Muscle of leg (tissue), 16 donors: Measurements from ENCODE around the gene ENKD1. TPM values are rescaled to one million over a fixed set of nuclear protein-coding genes. Genes with fewer than 3 reads are reported as not detected.
A peak's percentile ranks its signal among the peaks of the same experiment; 100 is the strongest.

Experiments used
- DNase-seq: peaks from one replicate; pipeline ENCODE4 v3.0.0; 2013
- H3K27ac ChIP-seq: one replicate; pipeline ENCODE4 v1.5.1; 2013; ENCODE audit warnings: mild to moderate bottlenecking, low read length, control low read depth
- H3K27me3 ChIP-seq: one replicate; pipeline ENCODE4 v1.6.1; 2013; ENCODE audit warnings: low read length; ENCODE audit not compliant: control insufficient read depth, insufficient read depth
- H3K36me3 ChIP-seq: one replicate; pipeline ENCODE4 v1.6.1; 2013; ENCODE audit warnings: low read length; ENCODE audit not compliant: control insufficient read depth, insufficient read depth
- H3K4me1 ChIP-seq: one replicate; pipeline ENCODE4 v1.6.1; 2013; ENCODE audit warnings: low read length; ENCODE audit not compliant: control insufficient read depth, insufficient read depth
- H3K4me3 ChIP-seq: one replicate; pipeline ENCODE4 v1.5.1; 2013; ENCODE audit warnings: low read length, control low read depth
- H3K9me3 ChIP-seq: replicated peaks from 2 replicates; pipeline ENCODE4 v1.6.1; 2013; ENCODE audit warnings: low read depth, low read length; ENCODE audit not compliant: control insufficient read depth
- WGBS: methylation state at CpG from one replicate; pipeline ENCODE4 v1.1.5; 2013; ENCODE audit warnings: missing lambda C conversion rate; ENCODE audit not compliant: insufficient coverage; 5-methylcytosine and 5-hydroxymethylcytosine counted together
- long read RNA-seq, 11 donors: transcript quantifications; one replicate each; lab custom pipeline, GENCODE V29; 2026
- polyA plus RNA-seq, 8 donors: library from polyadenylated mRNA; unstranded; fragments of 120-200 nt; gene quantifications; one replicate each; pipeline versions ENCODE4 v1.2.1 to v1.2.3, GENCODE V29; 2013; ENCODE audit warnings: inconsistent platforms in 1 of 8, low replicate concordance in 1 of 8; ENCODE audit not compliant: insufficient read length in 8 of 8, insufficient read depth in 1 of 8
- total RNA-seq: library from RNA; stranded (reverse); fragments of 120-200 nt; gene quantifications from one replicate; pipeline ENCODE4 v1.2.4, GENCODE V29; 2013

The ENKD1 gene
- 10.2 TPM for total RNA-seq
- polyA plus RNA-seq, result 10 to 100 TPM in 1 of 8 donors, 1 to 10 TPM in 7; 8.1 to 13.4 (median 9.0) TPM
- long read RNA-seq, donor 1, partial matches to known transcripts, result 0 of 2 reads
- long read RNA-seq, donor 1, other reads (novel, unspliced or antisense), result 0 of 2 reads
- long read RNA-seq, donor 2, result 0 reads
- long read RNA-seq, donor 3, partial matches to known transcripts, result 0 of 3 reads
- long read RNA-seq, donor 3, other reads (novel, unspliced or antisense), result 0 of 3 reads
- long read RNA-seq, donor 4, partial matches to known transcripts, result 0 of 2 reads
- long read RNA-seq, donor 4, other reads (novel, unspliced or antisense), result 0 of 2 reads
- long read RNA-seq, donor 5, transcript ENKD1-201 (7 exons, 1,579 nt), result major isoform, 7 of 7 reads
- long read RNA-seq, donor 5, partial matches to known transcripts, result 0 of 7 reads
- long read RNA-seq, donor 5, other reads (novel, unspliced or antisense), result 0 of 7 reads
- long read RNA-seq, donor 6, partial matches to known transcripts, result 0 of 5 reads
- long read RNA-seq, donor 6, other reads (novel, unspliced or antisense), result 0 of 5 reads
- long read RNA-seq, donor 7, partial matches to known transcripts, result 0 of 5 reads
- long read RNA-seq, donor 7, other reads (novel, unspliced or antisense), result 0 of 5 reads
- long read RNA-seq, donor 8, result 0 reads
- long read RNA-seq, donor 9, partial matches to known transcripts, result 0 of 1 reads
- long read RNA-seq, donor 9, other reads (novel, unspliced or antisense), result 0 of 1 reads
- long read RNA-seq, donor 10, partial matches to known transcripts, result 0 of 1 reads
- long read RNA-seq, donor 10, other reads (novel, unspliced or antisense), result 0 of 1 reads
- long read RNA-seq, donor 11, partial matches to known transcripts, result 0 of 1 reads
- long read RNA-seq, donor 11, other reads (novel, unspliced or antisense), result 0 of 1 reads

GRCh38 chr16:67666559-67667452 is at the start of gene ENKD1, which contains the start of gene C16orf86:
Gene ENKD1 (minus strand): TSS chr16:67666750. CDS start chr16:67666442, 308 bp downstream.
Gene C16orf86 (plus strand): TSS chr16:67666814. CDS start chr16:67666971, 157 bp downstream.
- peak; percentile 89 for DNase-seq
- H3K4me3 ChIP-seq, result peak within 1 kb of the TSS; percentile 67
- peaks cover 27% of the 10 kb centered on the region for H3K4me1 ChIP-seq
- H3K36me3 ChIP-seq, result peaks cover 20% of the 10 kb centered on the region
- 6% methylated on average over 77 of the region's 78 CpGs for WGBS
- H3K9me3 ChIP-seq, result no peaks in the 10 kb centered on the region
- H3K27ac ChIP-seq, result peak within 1 kb of the TSS; percentile 81
- no peaks in the 10 kb centered on the region for H3K27me3 ChIP-seq

- Histone ChIP-seq H3K4me3 (no peak overlapping the region), H3K9me3 (no peaks in the 10 kb centered on the region), H3K4me1 (peaks cover 16% of the 10 kb centered on the region), H3K36me3 (peaks cover 7% of the 10 kb centered on the region), H3K27me3 (no peaks in the 10 kb centered on the region), H3K27ac (no peak overlapping the region)
- WGBS, result 83% methylated on average over 1 of the region's 2 CpGs
- no peak for DNase-seq
Measured at GRCh38 chr16:67716097-67716496, 49.5 kb upstream of the ENKD1 start.

- no peak for DNase-seq
- Histone ChIP-seq H3K27me3 (no peaks in the 10 kb centered on the region), H3K4me3 (no peak overlapping the region), H3K9me3 (no peaks in the 10 kb centered on the region), H3K36me3 (peaks cover 7% of the 10 kb centered on the region), H3K27ac (no peak overlapping the region), H3K4me1 (peaks cover 8% of the 10 kb centered on the region)
- WGBS, result no CpG with 5 or more reads among the region's 1 CpG
Measured at GRCh38 chr16:67714522-67714921, 48.0 kb upstream of the ENKD1 start.

GRCh38 chr16:67713647-67714273 is 47.2 kb upstream of the ENKD1 start:
- Histone ChIP-seq H3K4me1 (peaks cover 7% of the 10 kb centered on the region), H3K27ac (no peak overlapping the region), H3K4me3 (no peak overlapping the region), H3K9me3 (no peaks in the 10 kb centered on the region), H3K27me3 (no peaks in the 10 kb centered on the region), H3K36me3 (peaks cover 7% of the 10 kb centered on the region)
- no peak for DNase-seq
- no CpG with 5 or more reads among the region's 5 CpGs for WGBS

GRCh38 chr16:67710607-67711006 is 44.1 kb upstream of the ENKD1 start:
- H3K9me3 ChIP-seq, result no peaks in the 10 kb centered on the region
- H3K27me3 ChIP-seq, result no peaks in the 10 kb centered on the region
- H3K27ac ChIP-seq, result no peak overlapping the region
- no peaks in the 10 kb centered on the region for H3K4me1 ChIP-seq
- DNase-seq, result no peak
- H3K36me3 ChIP-seq, result peaks cover 7% of the 10 kb centered on the region
- 87% methylated on average over 3 of the region's 6 CpGs for WGBS
- no peak overlapping the region for H3K4me3 ChIP-seq

GRCh38 chr16:67709050-67709449 is 42.5 kb upstream of the ENKD1 start:
- Histone ChIP-seq H3K9me3 (no peaks in the 10 kb centered on the region), H3K4me1 (no peaks in the 10 kb centered on the region), H3K36me3 (peaks cover 12% of the 10 kb centered on the region), H3K27me3 (no peaks in the 10 kb centered on the region), H3K27ac (no peak overlapping the region), H3K4me3 (no peak overlapping the region)
- no CpG with 5 or more reads among the region's 1 CpG for WGBS
- no peak for DNase-seq

GRCh38 chr16:67708368-67708771 is 41.8 kb upstream of the ENKD1 start:
- Histone ChIP-seq H3K27me3 (no peaks in the 10 kb centered on the region), H3K9me3 (no peaks in the 10 kb centered on the region), H3K27ac (no peak overlapping the region), H3K4me1 (no peaks in the 10 kb centered on the region), H3K36me3 (peaks cover 7% of the 10 kb centered on the region), H3K4me3 (no peak overlapping the region)
- no peak for DNase-seq
- WGBS, result no CpG with 5 or more reads among the region's 2 CpGs

- H3K4me3 ChIP-seq, result no peak overlapping the region
- H3K36me3 ChIP-seq, result peaks cover 5% of the 10 kb centered on the region
- no peaks in the 10 kb centered on the region for H3K27me3 ChIP-seq
- DNase-seq, result no peak
- no peaks in the 10 kb centered on the region for H3K4me1 ChIP-seq
- no CpG with 5 or more reads among the region's 5 CpGs for WGBS
- no peaks in the 10 kb centered on the region for H3K9me3 ChIP-seq
- no peak overlapping the region for H3K27ac ChIP-seq
Measured at GRCh38 chr16:67707790-67708189, 41.2 kb upstream of the ENKD1 start.

- peaks cover 5% of the 10 kb centered on the region for H3K36me3 ChIP-seq
- H3K9me3 ChIP-seq, result no peaks in the 10 kb centered on the region
- H3K27me3 ChIP-seq, result no peaks in the 10 kb centered on the region
- no peak overlapping the region for H3K4me3 ChIP-seq
- no peak overlapping the region for H3K27ac ChIP-seq
- DNase-seq, result no peak
- WGBS, result no CpG with 5 or more reads among the region's 4 CpGs
- no peaks in the 10 kb centered on the region for H3K4me1 ChIP-seq
Measured at GRCh38 chr16:67707210-67707609, 40.7 kb upstream of the ENKD1 start.
